ENCODE data around the gene NAP1L5. TPM values are rescaled to one million over a fixed set of nuclear protein-coding genes. Genes with fewer than 3 reads are reported as not detected.

NAP1L5 gene
- total RNA-seq, 1 donor from 2014 or later = 1.6 TPM

DNA sequence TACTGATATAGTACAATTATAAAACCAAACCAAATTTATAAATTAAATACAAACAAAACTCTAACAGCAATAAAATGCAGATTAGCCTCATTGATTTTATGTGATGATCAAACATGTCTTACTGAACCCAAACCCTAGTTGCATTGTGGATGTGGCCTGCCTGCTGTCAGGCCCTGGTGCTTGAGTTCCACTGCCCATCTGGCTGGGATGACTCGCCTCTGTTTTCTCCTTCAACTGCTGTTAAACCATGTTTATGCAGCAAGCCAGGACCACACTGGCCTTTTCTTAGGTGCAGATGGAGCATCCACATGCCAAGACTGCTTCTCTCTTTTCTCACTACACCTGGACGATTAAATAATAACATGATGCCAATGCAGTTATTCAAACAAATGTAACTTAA lies 22.6 kb downstream of the NAP1L5 start:
- intact Hi-C loops (cut with micrococcal nuclease) = no loop called here
- no peak for ATAC-seq

DNA sequence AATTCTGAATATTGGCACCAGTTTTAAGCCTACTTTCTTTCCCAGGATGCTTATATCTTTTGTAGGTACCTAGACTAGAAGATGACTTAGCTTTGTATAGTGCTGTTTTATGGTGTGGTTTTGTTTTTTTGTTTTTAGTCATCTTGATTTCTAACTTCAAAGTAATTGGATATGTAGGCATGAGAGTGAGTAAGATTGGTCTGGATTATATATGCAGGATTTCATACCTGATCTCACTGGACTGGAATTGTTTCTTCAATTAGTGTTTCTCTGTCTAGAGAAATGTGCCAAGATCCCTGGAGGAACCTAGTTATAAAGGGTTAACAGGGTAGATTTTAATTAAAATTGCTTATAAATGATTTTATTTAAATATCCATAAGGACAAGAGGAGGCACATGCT lies 23.1 kb downstream of the NAP1L5 start:
- DNase-seq (no peak), ATAC-seq (no peak)
- intact Hi-C loops (cut with micrococcal nuclease) = no loop called here

More for the DNA sequence above, 22.6 kb downstream of the NAP1L5 start:
- no peak for DNase-seq

DNA sequence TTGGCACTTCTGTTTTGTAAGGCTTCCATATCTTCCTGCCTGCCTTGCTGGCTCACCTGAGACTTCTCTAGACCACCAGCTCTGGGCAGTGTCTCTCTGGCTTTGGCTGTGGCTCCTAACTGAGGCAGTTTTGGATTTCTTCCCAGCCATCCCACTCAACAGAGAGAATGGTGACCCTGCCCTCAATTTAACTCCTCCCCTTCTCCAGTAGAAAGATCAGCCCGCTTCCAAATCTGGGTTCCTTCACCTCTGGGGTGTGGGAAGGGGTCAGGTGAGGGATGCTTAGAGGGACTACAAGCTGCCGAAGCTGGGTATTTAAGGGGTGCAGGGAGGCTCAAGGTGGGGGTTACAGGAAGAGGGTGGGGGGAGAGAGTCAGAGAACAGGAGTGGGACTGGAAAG lies 23.7 kb downstream of the NAP1L5 start:
- no peak for DNase-seq
- intact Hi-C loops (cut with micrococcal nuclease) = no loop called here
- ATAC-seq = no peak

DNA sequence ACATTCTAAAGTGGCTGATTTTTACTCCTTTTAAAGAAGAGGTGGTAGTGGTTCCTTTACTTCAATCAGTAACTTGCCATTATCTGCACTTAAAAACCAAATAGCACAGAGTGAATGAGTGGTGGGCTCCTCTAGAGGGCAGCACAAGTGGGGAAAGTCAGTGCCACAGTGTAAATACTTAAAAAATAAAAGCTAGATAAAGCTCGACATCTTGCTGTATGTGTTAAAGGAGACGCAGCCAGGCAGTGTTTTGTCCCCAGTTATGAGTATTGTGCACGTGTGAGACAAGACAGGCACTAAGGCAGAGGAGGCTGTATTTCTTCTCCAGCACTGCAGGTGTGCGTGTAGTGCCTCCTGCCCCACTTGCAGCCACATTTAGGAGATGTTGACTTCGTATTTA lies 24.6 kb downstream of the NAP1L5 start:
- DNase-seq (no peak), ATAC-seq (peak; percentile 53)
- intact Hi-C loops (cut with micrococcal nuclease) = no loop called here

DNA sequence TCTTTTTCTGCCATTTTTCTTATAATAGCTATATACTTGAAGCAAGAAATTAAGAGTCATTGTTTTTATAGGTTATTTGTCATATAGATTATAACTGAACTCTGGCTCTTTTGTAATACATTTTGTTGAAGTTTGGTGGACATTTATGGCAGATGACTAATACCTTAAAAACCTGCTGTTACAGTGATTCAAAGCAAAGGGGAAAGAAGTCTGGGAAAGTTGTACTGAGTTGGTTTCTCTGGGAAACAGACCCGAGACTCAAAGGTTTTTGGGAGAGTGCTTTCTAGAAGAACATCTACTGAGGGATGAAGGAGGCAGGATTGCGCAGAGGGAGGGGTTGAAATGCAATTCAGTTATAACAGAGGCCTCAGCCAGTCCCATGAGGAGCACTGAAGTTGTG lies 35.9 kb downstream of the NAP1L5 start:
- ATAC-seq (no peak), DNase-seq (no peak)
- intact Hi-C loops (cut with micrococcal nuclease) = no loop called here

DNA sequence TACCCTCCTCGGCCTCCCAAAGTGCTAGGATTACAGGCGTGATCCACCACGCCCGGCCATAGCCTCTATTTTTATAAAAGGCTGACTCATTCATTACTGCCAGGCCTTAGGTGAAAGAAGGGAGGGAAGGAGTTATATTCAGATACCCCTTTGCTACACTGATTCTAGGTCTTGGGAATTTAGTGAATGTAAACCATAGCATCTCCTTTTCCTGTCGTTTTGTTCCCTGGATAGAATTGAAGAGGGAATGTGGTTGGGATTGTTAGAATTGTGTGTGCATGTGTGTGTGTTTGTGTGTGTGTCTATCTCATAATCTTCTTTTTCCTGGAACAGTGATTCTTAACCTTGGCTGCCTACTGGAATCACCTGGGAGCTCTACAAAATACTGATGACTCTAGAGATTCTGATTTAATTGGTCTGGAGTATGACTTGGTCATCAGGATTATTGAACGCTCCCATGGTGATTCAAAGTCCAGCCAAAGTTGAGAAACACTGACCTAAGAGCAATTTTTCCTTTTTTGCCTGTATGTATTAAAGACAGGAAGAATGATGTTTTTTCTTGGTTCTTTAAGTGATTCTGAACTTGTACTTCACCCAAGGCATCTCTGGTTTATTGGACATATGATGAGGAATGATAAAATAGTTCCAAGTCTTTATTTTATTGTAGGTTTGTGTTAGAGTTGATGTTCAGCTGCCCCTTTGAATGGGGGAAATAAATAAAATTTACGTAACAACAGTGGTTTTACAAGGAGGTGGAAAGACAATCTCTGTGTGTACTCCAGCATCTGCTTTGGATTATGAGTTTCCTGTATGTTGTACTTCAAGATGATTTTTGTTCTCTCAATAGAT lies 37.0 kb downstream of the NAP1L5 start:
- intact Hi-C loops (cut with micrococcal nuclease) = no loop called here
- ATAC-seq (no peak), DNase-seq (no peak)

DNA sequence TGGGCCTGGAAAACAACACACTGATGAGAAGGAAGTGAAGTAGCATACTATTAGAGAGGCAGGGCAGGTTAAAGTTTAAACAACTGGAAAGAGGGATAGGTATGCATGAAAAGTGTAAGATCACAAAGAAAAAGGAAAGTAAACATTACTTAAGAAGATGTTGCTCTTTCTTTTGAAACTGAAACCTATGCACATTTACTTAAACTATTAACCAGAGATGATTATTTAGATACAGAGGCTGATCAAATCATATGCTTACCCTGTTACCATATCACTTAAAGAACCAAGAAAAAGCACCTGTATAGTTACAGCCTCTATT lies 37.8 kb downstream of the NAP1L5 start:
- intact Hi-C loops (cut with micrococcal nuclease) = loop anchor here (2.0 to 10.0 kb wide), 2 partner anchors 65 to 121 kb away; partner anchors contain the start of gene HERC3
- no peak for DNase-seq
- ATAC-seq = no peak

DNA sequence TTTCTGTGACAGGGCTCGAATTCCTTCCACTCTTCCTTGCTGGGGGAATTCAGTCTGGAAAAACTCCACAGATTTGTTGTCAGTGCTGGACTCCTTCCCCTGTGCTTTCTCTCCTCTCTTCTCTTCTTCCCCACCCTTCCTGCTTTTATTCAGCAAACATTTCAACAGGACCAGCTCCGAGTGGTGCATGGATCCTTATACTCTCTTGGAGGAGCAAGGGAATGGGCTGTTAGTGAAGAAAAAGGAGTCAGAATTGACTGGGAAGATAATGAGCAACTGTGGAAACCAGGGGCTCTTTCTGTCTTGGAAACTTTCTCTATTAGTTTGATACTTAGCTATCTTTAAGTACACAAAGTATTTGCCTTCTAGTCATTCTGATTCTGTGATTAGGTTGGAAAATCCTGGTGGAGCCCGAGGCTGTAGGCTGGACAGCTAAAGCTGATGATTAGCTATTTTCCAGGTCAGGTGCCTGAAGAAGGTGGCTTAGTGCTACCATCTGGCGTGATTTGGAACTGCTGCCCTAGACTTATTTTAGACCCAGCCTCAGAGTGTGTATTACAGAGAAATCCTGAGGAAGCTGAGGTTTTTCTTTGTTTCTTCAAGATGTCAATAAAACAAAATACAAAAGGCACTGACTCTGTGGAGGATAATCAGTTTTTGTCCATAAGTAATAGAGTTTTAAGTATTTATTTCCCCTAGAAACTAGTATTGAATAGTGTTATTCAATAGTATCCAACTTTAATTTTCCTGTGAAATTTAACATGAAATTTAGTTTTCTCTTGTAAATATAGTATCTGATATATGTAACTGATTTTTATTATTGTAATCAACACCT lies 38.4 kb downstream of the NAP1L5 start:
- intact Hi-C loops (cut with micrococcal nuclease) = loop anchor here (2.0 to 10.0 kb wide), 2 partner anchors 64 to 120 kb away; partner anchors contain the start of gene HERC3
- ATAC-seq (peak; percentile 97), DNase-seq (peak; percentile 34)

DNA sequence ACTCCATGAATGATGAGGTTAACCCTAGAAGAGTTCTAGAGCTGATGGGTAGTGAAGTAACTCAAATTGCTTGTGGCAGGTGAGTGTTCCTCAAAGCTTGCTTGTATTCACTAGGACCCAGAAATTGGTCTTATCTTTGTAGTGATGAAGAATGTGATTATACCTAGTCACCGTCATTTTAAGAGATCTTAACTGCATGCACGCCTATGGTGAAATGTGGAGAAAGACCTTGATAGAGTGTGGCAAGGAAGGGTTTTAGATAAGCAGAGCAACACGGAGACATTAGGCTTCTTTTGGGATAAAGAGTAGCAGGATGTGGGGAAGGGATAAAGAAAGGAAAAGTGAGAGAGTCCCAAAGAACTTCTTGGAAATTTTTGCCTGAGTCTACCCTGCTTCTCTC lies 42.4 kb downstream of the NAP1L5 start:
- DNase-seq = no peak
- intact Hi-C loops (cut with micrococcal nuclease) = loop anchor here (10.0 kb wide), 1 partner anchor 60 kb away; the partner anchor contains the start of gene HERC3
- no peak for ATAC-seq

DNA sequence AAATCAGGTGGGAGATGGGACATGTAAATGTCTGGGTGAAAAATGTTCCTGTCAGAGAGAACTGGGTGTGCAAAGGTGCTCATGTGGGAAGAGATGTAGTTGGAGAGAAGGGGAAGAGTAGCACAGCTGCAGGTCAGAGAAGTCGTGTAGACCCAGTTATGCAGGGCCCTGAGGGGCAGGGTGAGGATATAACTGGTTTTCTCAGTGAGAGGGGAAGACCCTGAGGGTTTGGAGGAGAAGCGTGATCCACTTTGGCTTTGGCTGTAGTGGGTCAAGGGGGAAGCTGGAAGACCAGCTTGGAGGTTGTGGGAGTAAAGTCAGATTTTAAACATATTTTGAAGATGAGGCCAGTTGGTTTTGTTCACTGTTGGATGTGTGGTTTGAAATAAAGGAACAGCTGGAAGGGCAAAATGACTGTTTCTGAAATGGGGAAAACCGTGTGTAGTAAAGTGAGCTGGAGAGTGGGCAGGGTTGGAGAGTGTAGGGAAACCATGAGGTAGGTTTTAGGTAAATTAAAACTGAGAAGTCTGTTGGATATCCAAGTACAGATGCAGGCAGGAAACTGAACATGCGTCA lies 44.2 kb downstream of the NAP1L5 start:
- intact Hi-C loops (cut with micrococcal nuclease) = loop anchor here (10.0 kb wide), 1 partner anchor 59 kb away; the partner anchor contains the start of gene HERC3

DNA sequence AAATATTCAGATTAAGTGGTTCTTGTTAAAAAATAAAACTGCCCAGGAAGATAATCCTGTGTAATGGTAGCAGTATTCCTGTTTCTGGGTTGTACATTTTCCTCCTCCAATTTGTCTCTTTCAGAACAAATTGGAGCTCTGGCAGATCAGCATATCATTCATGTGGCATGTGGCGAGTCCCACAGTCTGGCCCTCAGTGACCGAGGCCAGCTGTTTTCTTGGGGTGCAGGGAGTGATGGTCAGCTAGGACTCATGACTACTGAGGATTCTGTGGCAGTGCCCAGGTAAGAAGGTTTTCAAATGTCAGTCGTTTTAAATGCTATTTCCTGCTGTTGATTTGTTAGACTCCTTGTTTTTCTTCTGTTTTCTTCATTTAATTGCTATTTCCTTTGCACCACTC lies 47.9 kb downstream of the NAP1L5 start:
- DNase-seq (no peak), ATAC-seq (no peak)
- intact Hi-C loops (cut with micrococcal nuclease) = loop anchor here (10.0 kb wide), 1 partner anchor 55 kb away; the partner anchor contains the start of gene HERC3

More for the DNA sequence above, 44.2 kb downstream of the NAP1L5 start:
- ATAC-seq (no peak), DNase-seq (no peak)

DNA sequence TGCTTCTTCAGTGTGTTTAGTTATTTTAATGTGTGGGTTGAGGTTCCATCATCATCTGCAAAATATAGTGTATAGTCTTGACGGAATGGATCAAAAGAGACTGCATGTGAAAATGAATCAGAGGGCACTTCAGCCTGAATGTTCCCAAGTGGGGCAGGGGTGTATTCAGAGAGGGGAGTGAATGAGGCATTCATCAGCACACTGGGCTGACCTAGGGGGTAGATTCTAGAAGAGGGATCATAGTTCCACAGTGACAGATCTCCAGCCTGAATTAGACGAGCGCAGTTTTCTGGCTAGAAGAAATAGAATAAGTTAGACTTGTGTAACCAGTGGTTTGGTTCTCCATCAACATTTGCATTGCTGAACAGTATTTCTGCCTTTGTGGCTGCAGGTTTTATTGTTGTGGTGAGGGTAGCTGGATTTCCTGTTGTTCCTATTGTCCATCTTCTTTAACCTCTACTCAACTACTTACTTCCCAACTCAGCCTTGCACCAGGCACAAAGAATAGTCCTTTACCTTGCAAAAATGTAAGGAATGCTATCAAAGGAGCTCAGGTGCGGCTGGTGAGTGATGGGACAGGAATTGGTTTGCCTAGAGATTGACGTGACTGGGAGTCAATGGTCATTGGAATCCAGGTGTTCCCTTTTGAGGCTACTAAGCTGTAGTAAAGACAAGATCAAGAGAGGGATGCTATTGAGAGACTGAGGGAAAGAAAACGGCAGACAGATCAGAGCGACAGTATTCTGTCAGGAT lies 50.9 kb downstream of the NAP1L5 start:
- intact Hi-C loops (cut with micrococcal nuclease) = no loop called here

DNA sequence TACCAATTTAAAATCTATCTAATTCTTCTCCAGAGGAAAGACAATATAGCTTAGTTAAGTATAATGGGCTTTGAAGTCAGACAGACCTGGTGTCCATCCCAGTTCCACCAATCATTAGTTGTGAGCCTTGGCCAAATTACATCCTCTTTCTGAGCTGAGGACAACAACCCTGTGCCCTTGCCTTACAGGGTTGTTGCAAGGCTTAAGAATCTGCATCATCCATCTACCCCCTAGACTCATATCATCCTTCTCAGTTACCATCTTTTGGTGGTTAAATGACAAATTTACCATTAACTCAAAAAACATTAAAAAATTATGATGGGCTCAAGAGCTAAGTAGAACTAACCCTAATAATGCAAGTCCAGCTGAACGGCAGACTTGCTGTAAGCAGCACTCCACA lies 51.6 kb downstream of the NAP1L5 start:
- intact Hi-C loops (cut with micrococcal nuclease) = no loop called here
- DNase-seq (no peak), ATAC-seq (no peak)

More for the DNA sequence above, 50.9 kb downstream of the NAP1L5 start:
- ATAC-seq (no peak), DNase-seq (no peak)

Other genes starting within 250 kb of the NAP1L5 start
- gene HERC5, start 240.7 kb downstream of the NAP1L5 start, total RNA-seq = 2.0 TPM
- 55.0 TPM for gene PYURF, start 174.1 kb downstream of the NAP1L5 start, total RNA-seq
- 61.9 TPM for gene HERC3, start 105.3 kb downstream of the NAP1L5 start, total RNA-seq

Data from left ventricle myocardium superior (tissue), 1 donor.